Body of pancreas (tissue), 4 donors: ENCODE measurements around the gene NBPF12.
"Not testable (repeated sequence)": the region's sequence is repeated elsewhere in the genome, so short reads cannot be mapped to it uniquely, and the experiment has no call there.

Experiments used
- POLR2A ChIP-seq, 3 donors: fragments of 450-650 bp; IDR thresholded peaks; one replicate each; pipeline ENCODE4 v1.6.1; 2016; ENCODE audit warnings: antibody characterized with exemption in 3 of 3, mild to moderate bottlenecking in 2 of 3
- TF ChIP-seq, protein P1 (sequence below), 7 experiments: fragments of 450-650 bp in 4 of 7; fragments of 200-600 bp in 3 of 7; sonication (generic) in 3 of 7; IDR thresholded peaks; one replicate each; pipeline ENCODE4 v1.5.1; 2016 to 2019; ENCODE audit warnings: antibody characterized with exemption in 7 of 7

DNA sequence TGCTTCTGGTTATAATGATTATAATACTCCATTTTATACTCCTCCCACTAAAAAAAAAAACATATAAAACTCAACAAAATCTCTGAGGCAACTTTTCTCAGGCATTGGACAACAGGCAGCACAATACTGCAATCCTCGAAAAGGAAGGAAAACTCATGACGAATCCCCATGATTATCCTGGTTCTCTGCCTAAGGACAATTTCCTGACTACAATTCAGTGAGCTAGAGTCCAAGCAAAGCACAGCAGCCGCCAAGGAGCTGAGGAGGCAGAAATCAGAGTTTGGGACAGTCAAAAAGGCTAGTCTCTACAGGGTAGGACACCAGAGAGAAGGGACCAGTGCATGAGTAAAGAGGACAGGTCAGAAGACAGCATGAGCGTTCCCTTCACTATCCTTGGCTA, 46.8 kb upstream of the NBPF12 start:
- TF ChIP-seq, protein P1, sequence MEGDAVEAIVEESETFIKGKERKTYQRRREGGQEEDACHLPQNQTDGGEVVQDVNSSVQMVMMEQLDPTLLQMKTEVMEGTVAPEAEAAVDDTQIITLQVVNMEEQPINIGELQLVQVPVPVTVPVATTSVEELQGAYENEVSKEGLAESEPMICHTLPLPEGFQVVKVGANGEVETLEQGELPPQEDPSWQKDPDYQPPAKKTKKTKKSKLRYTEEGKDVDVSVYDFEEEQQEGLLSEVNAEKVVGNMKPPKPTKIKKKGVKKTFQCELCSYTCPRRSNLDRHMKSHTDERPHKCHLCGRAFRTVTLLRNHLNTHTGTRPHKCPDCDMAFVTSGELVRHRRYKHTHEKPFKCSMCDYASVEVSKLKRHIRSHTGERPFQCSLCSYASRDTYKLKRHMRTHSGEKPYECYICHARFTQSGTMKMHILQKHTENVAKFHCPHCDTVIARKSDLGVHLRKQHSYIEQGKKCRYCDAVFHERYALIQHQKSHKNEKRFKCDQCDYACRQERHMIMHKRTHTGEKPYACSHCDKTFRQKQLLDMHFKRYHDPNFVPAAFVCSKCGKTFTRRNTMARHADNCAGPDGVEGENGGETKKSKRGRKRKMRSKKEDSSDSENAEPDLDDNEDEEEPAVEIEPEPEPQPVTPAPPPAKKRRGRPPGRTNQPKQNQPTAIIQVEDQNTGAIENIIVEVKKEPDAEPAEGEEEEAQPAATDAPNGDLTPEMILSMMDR (IDR thresholded peaks at IDR 0.05) = not testable (repeated sequence)
- not testable (repeated sequence) for TF ChIP-seq POLR2A (IDR thresholded peaks at IDR 0.05)
